ENCODE data around the gene DLK2.
"Not testable (repeated sequence)": the region's sequence is repeated elsewhere in the genome, so short reads cannot be mapped to it uniquely, and the experiment has no call there.

DLK2 gene

DNA sequence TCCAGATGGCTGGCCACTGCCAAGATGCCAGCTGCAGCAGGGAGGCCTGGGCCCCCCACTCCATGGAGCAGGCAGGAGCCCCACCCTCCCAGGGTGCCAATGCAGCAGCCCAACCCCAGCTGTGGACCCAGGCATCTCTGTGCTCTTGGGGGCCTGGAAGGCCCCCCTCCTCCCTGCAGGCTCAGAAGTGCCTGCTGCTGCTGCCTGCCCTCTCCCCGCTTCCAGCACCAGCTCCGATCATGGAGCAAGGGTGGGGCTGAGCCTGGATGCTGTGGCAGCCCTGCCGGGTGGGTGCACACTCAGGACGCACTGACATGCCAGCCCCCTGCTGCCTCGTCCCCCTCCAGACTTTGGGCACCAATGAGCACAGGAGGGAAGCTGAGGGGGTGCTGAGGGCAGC is 42.8 kb downstream of the DLK2 start:
- TF ChIP-seq, protein P1, sequence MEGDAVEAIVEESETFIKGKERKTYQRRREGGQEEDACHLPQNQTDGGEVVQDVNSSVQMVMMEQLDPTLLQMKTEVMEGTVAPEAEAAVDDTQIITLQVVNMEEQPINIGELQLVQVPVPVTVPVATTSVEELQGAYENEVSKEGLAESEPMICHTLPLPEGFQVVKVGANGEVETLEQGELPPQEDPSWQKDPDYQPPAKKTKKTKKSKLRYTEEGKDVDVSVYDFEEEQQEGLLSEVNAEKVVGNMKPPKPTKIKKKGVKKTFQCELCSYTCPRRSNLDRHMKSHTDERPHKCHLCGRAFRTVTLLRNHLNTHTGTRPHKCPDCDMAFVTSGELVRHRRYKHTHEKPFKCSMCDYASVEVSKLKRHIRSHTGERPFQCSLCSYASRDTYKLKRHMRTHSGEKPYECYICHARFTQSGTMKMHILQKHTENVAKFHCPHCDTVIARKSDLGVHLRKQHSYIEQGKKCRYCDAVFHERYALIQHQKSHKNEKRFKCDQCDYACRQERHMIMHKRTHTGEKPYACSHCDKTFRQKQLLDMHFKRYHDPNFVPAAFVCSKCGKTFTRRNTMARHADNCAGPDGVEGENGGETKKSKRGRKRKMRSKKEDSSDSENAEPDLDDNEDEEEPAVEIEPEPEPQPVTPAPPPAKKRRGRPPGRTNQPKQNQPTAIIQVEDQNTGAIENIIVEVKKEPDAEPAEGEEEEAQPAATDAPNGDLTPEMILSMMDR (IDR thresholded peaks at IDR 0.05; ENCODE audit: low read depth, low read length), result no peak
- Histone ChIP-seq H3K27me3 (no peaks in the 10 kb centered on the region), H3K9me3 (no peaks in the 10 kb centered on the region), H3K4me1 (no peaks in the 10 kb centered on the region), H3K4me3 (ENCODE audit: low read depth, low read length) (no peak overlapping the region), H3K36me3 (no peaks in the 10 kb centered on the region)
- DNase-seq, result no peak

DNA sequence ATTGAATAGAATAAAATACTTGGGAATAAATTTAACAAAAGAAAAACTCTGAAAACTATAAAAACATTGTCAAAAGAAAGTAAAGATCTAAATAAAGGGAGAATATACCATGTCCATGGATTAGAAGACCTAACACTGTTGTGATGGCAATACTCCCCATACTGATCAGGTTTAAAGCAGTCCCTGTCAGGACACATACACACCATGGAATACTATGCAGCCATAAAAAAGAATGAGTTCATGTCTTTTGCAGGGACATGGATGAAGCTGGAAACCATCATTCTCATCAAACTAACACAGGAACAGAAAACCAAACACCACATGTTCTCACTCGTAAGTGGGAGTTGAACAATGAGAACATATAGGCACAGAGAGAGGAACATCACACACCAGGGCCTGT is 44.6 kb downstream of the DLK2 start:
- not testable (repeated sequence) for H3K36me3 ChIP-seq; H3K4me3 ChIP-seq (ENCODE audit: low read depth, low read length); DNase-seq; H3K9me3 ChIP-seq; H3K27me3 ChIP-seq; H3K4me1 ChIP-seq

DNA sequence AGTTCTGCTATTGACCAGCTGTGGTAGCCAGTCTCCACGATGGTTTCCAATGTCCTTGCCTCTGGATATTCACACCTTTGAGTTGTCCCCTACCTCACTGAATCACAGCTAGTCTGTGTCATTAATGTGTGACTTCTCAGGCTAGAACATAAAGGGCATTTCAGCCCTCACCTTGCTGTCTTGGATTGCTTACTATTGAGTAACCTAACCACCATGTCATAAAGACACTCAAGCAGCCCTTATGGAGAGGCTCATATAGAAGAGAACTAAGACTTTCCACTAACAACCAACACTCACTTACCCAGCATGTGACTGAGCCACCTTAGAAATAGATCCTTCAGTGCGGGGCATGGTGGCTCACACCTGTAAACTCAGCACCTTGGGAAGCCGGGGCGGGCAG is 47.1 kb downstream of the DLK2 start:
- H3K4me1 ChIP-seq, result no peaks in the 10 kb centered on the region
- H3K27me3 ChIP-seq, result no peaks in the 10 kb centered on the region
- no peaks in the 10 kb centered on the region for H3K36me3 ChIP-seq
- no peak overlapping the region for H3K4me3 ChIP-seq (ENCODE audit: low read depth, low read length)
- TF ChIP-seq, protein P1 (IDR thresholded peaks at IDR 0.05; ENCODE audit: low read depth, low read length), result no peak
- DNase-seq, result no peak
- H3K9me3 ChIP-seq, result no peaks in the 10 kb centered on the region; the same call in 1 of the 2 replicates

DNA sequence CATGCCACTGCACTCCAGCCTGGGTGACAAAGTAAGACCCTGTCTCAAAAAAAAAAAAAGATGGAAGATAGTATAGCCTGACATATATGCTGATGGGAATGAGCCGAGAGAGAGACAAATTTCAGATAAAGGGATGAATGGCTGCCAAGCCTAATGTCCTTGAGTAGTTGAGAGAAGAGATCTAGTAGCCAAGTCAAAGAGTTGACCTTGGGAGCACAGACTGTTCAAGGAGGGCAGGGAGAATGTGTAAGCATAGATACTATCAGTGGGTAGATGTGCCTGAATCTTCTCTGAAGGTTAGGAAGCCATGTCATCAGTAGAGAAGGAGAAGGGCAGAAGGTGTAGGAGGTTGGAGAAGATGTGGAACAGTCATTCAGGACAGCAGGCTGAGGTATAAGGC is 48.1 kb downstream of the DLK2 start:
- Histone ChIP-seq H3K9me3 (no peaks in the 10 kb centered on the region; the same call in 1 of the 2 replicates), H3K4me1 (no peaks in the 10 kb centered on the region), H3K27me3 (no peaks in the 10 kb centered on the region), H3K36me3 (no peaks in the 10 kb centered on the region), H3K4me3 (ENCODE audit: low read depth, low read length) (no peak overlapping the region)
- DNase-seq, result no peak
- TF ChIP-seq, protein P1 (IDR thresholded peaks at IDR 0.05; ENCODE audit: low read depth, low read length), result no peak

DNA sequence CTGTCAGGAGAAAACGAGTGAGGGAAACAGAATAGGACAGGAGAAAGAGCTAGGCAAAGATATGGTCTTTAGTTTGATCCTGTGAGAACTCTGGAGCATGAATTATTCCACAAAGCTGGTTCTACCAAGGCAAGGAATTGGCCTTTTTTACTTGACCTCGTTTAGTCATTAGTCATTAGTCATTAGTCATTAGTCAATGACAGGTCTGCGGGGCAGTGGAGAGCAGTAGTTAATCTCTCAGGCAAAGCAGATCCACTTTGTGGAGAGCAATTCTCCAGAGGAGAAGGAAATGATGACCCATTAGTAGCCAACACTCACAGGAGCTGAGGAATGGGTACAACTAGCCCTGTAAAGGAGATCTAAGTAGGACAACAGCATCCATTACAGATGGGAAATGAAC is 50.0 kb downstream of the DLK2 start:
- Histone ChIP-seq H3K36me3 (no peaks in the 10 kb centered on the region), H3K4me1 (no peaks in the 10 kb centered on the region), H3K9me3 (no peaks in the 10 kb centered on the region; the same call in 1 of the 2 replicates), H3K4me3 (ENCODE audit: low read depth, low read length) (no peak overlapping the region), H3K27me3 (no peaks in the 10 kb centered on the region)
- no peak for DNase-seq
- TF ChIP-seq, protein P1 (IDR thresholded peaks at IDR 0.05; ENCODE audit: low read depth, low read length), result no peak

DNA sequence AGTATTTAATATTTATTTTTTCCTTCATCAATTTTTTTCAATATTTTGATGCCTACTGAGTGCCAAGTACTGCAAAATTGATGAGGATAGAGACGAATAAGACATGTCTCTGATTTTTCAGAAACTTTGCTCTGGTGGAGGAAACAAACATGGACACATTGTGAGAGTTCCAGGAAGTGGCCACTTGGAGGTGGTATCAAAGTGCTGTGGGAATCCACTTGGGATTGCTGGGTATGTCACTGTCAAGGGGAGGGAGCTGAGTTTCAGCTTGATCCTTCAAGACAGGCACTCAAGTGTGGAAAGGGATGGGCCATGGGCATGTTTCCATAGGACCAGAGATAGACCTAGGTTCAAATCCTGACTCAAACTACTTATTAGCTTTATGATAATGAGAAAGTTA is 52.5 kb downstream of the DLK2 start:
- H3K4me3 ChIP-seq (ENCODE audit: low read depth, low read length), result no peak overlapping the region
- TF ChIP-seq, protein P1 (IDR thresholded peaks at IDR 0.05; ENCODE audit: low read depth, low read length), result peak; percentile 14; the same call in 1 of the 2 replicates
- no peaks in the 10 kb centered on the region for H3K27me3 ChIP-seq
- no peaks in the 10 kb centered on the region for H3K4me1 ChIP-seq
- no peak for DNase-seq
- no peaks in the 10 kb centered on the region; the same call in 1 of the 2 replicates for H3K9me3 ChIP-seq
- no peaks in the 10 kb centered on the region for H3K36me3 ChIP-seq

DNA sequence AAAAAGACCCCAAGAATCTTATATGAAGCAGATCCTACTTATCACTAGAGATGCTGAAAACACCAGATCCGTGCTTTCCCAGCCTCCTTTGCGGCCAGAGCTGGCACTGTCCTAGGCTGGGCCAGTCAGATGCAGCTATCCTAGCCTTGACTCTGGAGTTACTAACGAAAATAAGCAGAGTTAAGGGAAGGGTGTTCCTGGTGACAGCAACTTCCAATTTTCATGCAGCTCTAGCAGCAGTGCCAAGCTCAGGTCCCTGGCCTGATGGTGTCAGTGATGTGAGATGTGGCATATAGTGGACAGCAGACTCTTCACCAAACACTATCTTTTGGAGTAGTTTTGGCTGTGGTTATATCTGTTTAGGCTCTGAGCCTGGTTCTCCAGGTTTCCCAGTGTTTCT is 53.6 kb downstream of the DLK2 start:
- H3K4me1 ChIP-seq, result no peaks in the 10 kb centered on the region
- no peak overlapping the region for H3K4me3 ChIP-seq (ENCODE audit: low read depth, low read length)
- TF ChIP-seq, protein P1 (IDR thresholded peaks at IDR 0.05; ENCODE audit: low read depth, low read length), result no peak
- H3K9me3 ChIP-seq, result no peaks in the 10 kb centered on the region; the same call in 1 of the 2 replicates
- no peaks in the 10 kb centered on the region for H3K27me3 ChIP-seq
- H3K36me3 ChIP-seq, result no peaks in the 10 kb centered on the region
- no peak for DNase-seq

All from BE2C (cell line).